ENCODE measurements around the gene CCDC172. TPM values are rescaled to one million over a fixed set of nuclear protein-coding genes. Genes with fewer than 3 reads are reported as not detected.
"Not testable (repeated sequence)": the region's sequence is repeated elsewhere in the genome, so short reads cannot be mapped to it uniquely, and the experiment has no call there.

Gene CCDC172
- total RNA-seq, 5 donors from 2014 or later (not counting 1 experiment from before 2014, with no cell fraction given), result not detected

DNA sequence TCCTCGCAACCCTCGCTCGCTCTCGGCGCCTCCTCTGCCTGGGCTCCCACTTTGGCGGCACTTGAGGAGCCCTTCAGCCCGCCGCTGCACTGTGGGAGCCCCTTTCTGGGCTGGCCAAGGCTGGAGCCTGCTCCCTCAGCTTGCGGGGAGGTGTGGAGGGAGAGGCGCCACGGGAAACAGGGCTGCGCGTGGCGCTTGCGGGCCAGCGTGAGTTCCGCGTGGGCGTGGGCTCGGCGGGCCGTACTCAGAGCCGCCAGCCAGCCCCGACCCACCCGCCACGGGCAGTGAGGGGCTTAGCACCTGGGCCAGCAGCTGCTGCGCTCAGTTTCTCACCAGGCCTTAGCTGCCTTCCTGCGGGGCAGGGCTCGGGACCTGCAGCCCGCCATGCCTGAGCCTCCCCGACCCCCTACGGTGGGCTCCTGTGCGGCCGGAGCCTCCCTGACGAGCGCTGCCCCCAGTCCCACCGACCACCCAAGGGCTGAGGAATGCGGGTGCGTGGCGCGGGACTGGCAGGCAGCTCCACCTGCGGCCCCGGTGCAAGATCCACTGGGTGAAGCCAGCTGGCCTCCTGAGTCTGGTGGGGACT is 69.1 kb downstream of the CCDC172 start:
- DNase-seq; H3K27ac Mint-ChIP-seq; H3K9me3 Mint-ChIP-seq; H3K9me3 ChIP-seq; POLR2A ChIA-PET; H3K36me3 ChIP-seq (ENCODE audit: control insufficient read depth in 2 of 2, extremely low read depth in 1 of 2, insufficient read depth in 1 of 2, low read length in 1 of 2); ATAC-seq (replicated peaks in 1 of 4); H3K4me3 Mint-ChIP-seq; H3K27me3 ChIP-seq (replicated peaks in 1 of 2; ENCODE audit: control insufficient read depth in 2 of 2, extremely low read depth in 1 of 2, insufficient read depth in 2 of 2, low read length in 1 of 2); CTCF ChIA-PET; H3K4me1 ChIP-seq (ENCODE audit: control insufficient read depth in 1 of 2, extremely low read depth in 1 of 2, insufficient read depth in 2 of 2, low read length in 2 of 2); H3K27ac ChIP-seq (ENCODE audit: low read length); H3K4me1 Mint-ChIP-seq; H3K27me3 Mint-ChIP-seq; H3K4me3 ChIP-seq (ENCODE audit: control insufficient read depth in 1 of 2, extremely low read depth in 1 of 2, low read length in 1 of 2); H3K36me3 Mint-ChIP-seq: not testable (repeated sequence)
- WGBS (ENCODE audit: insufficient coverage), result 93% methylated on average over 38 of the region's 43 CpGs

DNA sequence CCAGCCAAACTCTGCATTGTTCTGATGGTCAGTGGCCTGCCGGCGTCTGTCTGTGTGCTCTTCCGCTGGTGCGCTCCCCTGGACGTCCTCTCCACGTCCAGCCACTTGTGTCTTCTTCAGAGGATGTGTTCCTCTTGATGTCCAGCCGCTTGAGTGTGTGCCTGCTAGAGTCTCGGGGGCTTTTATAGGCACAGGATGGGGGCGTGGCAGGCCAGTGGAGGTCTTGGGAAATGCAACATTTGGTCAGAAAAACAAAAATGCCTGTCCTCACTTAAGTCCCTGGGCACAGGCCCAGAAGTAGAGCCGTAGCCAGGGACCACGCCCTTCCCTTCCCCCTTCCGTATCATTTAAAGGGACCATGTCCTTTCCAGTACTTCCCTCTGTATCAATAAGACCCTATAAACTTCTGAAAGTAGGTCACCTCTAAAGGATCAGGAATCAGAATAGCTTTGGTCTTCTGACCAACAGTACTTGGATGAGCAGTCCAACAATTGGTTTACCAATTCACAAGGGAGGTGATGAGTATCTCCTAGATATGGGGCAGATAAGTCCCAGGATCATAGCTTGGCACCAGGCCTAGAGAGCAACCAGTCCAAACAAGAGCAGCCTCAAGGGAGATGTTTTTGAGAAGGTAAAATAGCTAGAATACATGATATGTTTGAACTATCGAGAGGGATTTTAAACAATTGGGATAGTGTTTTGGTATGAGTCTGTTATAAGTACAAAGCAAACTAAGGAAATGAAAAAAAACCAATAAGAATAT is 71.2 kb downstream of the CCDC172 start:
- whole genome bisulfite sequencing (ENCODE audit: insufficient coverage), result 84% methylated on average over 12 of the region's 13 CpGs
- Histone ChIP-seq H3K36me3 (ENCODE audit: control insufficient read depth in 2 of 2, extremely low read depth in 1 of 2, insufficient read depth in 1 of 2, low read length in 1 of 2) (no peaks in the 10 kb centered on the region), H3K9me3 (no peaks in the 10 kb centered on the region), H3K27me3 (replicated peaks in 1 of 2; ENCODE audit: control insufficient read depth in 2 of 2, extremely low read depth in 1 of 2, insufficient read depth in 2 of 2, low read length in 1 of 2) (peaks cover 0 to 2% of the 10 kb centered on the region in 2 experiments), H3K4me1 (ENCODE audit: control insufficient read depth in 1 of 2, extremely low read depth in 1 of 2, insufficient read depth in 2 of 2, low read length in 2 of 2) (no peaks in the 10 kb centered on the region), H3K4me3 (ENCODE audit: control insufficient read depth in 1 of 2, extremely low read depth in 1 of 2, low read length in 1 of 2) (no peak overlapping the region), H3K27ac (ENCODE audit: low read length) (no peak overlapping the region)
- ATAC-seq (replicated peaks in 1 of 4) (no peak), DNase-seq (no peak)
- POLR2A ChIA-PET, result no interaction called here
- no peaks in the 10 kb centered on the region for H3K4me1 Mint-ChIP-seq
- CTCF ChIA-PET, result no interaction called here
- H3K36me3 Mint-ChIP-seq, result no peaks in the 10 kb centered on the region
- H3K9me3 Mint-ChIP-seq, result no peaks in the 10 kb centered on the region
- H3K4me3 Mint-ChIP-seq, result no peak overlapping the region
- H3K27ac Mint-ChIP-seq, result no peak overlapping the region
- H3K27me3 Mint-ChIP-seq, result peaks cover 2 to 5% of the 10 kb centered on the region in 2 donors

DNA sequence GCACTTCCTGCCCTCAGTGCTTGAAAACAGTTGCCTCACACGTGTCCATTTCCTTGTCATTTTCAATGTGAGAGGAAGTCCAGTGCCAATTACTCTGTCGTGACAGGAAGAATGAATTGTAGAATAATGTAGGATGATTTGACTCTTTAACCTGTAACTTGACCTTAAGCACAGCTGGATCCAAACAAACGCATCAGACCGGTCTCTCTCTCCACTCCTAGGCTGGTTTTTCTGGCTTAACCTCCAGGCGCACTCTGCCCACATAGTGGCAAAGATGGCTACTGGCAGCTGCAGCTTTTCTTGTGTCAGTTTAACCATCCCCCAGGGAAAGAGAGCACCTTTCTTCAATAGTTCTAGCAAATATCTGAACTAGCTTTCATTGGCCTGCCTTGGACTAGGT is 74.0 kb downstream of the CCDC172 start:
- Histone ChIP-seq H3K27ac (ENCODE audit: low read length) (no peak overlapping the region), H3K4me1 (ENCODE audit: control insufficient read depth in 1 of 2, extremely low read depth in 1 of 2, insufficient read depth in 2 of 2, low read length in 2 of 2) (no peaks in the 10 kb centered on the region), H3K27me3 (replicated peaks in 1 of 2; ENCODE audit: control insufficient read depth in 2 of 2, extremely low read depth in 1 of 2, insufficient read depth in 2 of 2, low read length in 1 of 2) (no peaks in the 10 kb centered on the region), H3K9me3 (no peaks in the 10 kb centered on the region), H3K4me3 (ENCODE audit: control insufficient read depth in 1 of 2, extremely low read depth in 1 of 2, low read length in 1 of 2) (no peak overlapping the region), H3K36me3 (ENCODE audit: control insufficient read depth in 2 of 2, extremely low read depth in 1 of 2, insufficient read depth in 1 of 2, low read length in 1 of 2) (no peaks in the 10 kb centered on the region)
- whole genome bisulfite sequencing (ENCODE audit: insufficient coverage), result 87% methylated on average over 3 of the region's 5 CpGs
- H3K27me3 Mint-ChIP-seq, result peaks cover 0 to 6% of the 10 kb centered on the region in 2 donors
- H3K36me3 Mint-ChIP-seq, result no peaks in the 10 kb centered on the region
- ATAC-seq (replicated peaks in 1 of 4) (no peak), DNase-seq (no peak)
- ChIA-PET POLR2A (no interaction called here), CTCF (no interaction called here)
- H3K4me3 Mint-ChIP-seq, result no peak overlapping the region
- H3K27ac Mint-ChIP-seq, result no peak overlapping the region
- H3K9me3 Mint-ChIP-seq, result no peaks in the 10 kb centered on the region
- no peaks in the 10 kb centered on the region for H3K4me1 Mint-ChIP-seq

DNA sequence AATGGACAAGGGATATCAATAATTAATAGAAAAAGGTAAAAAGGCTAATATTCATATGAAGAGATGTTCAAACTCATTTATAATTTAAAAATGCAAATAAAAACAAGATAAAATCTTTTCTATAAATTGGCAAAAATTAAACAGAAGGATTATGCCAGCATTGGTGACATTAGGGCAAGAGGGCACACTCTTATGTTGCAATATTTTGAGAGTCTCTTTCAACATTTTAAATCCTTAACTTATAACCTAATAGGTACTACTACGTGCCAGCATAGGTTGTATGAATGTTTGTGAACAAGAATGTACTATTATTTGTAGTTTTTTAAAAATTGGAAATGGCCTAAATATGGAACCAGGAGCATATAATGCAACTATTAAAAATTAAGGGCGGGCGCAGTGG is 78.6 kb downstream of the CCDC172 start:
- no peaks in the 10 kb centered on the region for H3K4me1 ChIP-seq (ENCODE audit: control insufficient read depth in 1 of 2, extremely low read depth in 1 of 2, insufficient read depth in 2 of 2, low read length in 2 of 2)
- Mint-ChIP-seq H3K27ac (no peak overlapping the region), H3K36me3 (no peaks in the 10 kb centered on the region), H3K27me3 (peaks cover 0 to 3% of the 10 kb centered on the region in 2 donors), H3K9me3 (peaks cover 0 to 4% (median 3%) of the 10 kb centered on the region in 3 donors), H3K4me1 (no peaks in the 10 kb centered on the region), H3K4me3 (no peak overlapping the region)
- ATAC-seq (replicated peaks in 1 of 4) (no peak), DNase-seq (no peak)
- WGBS (ENCODE audit: insufficient coverage), result no CpG with 5 or more reads among the region's 3 CpGs
- no peaks in the 10 kb centered on the region for H3K9me3 ChIP-seq
- no peaks in the 10 kb centered on the region for H3K27me3 ChIP-seq (replicated peaks in 1 of 2; ENCODE audit: control insufficient read depth in 2 of 2, extremely low read depth in 1 of 2, insufficient read depth in 2 of 2, low read length in 1 of 2)
- H3K27ac ChIP-seq (ENCODE audit: low read length), result no peak overlapping the region
- H3K4me3 ChIP-seq (ENCODE audit: control insufficient read depth in 1 of 2, extremely low read depth in 1 of 2, low read length in 1 of 2), result no peak overlapping the region
- H3K36me3 ChIP-seq (ENCODE audit: control insufficient read depth in 2 of 2, extremely low read depth in 1 of 2, insufficient read depth in 1 of 2, low read length in 1 of 2), result no peaks in the 10 kb centered on the region
- ChIA-PET POLR2A (no interaction called here), CTCF (interaction anchor here in 1 of 2 donors (0.7 kb wide), 1 partner anchor 109 kb away, joined by 9 read pairs; no protein-coding TSS in a partner anchor)

DNA sequence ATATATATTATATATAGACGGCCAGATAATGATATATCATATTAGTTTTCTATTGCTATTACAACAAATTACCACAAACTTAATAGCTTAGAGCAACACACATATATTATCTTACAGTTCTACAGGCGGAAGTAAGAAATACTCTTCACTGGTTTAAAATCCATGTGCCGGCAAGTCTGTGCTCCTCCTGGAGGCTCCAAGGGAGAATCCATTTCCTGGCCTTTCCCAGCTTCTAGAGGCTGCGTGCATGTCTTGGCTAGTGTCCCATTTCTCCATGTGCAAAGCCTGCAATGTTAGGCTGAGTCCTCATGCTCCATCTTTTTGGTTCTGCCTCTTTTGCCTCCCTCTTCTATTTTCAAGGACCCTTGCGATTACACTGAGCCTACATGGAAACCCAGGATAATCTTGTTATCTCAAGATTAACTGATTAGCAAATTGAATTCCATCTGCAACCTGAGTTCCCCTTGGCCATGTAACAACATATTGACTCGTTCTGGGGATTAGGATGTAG is 79.5 kb downstream of the CCDC172 start:
- Mint-ChIP-seq H3K4me1 (no peaks in the 10 kb centered on the region), H3K4me3 (no peak overlapping the region), H3K27ac (no peak overlapping the region), H3K9me3 (peaks cover 0 to 4% (median 3%) of the 10 kb centered on the region in 3 donors), H3K27me3 (peaks cover 0 to 3% of the 10 kb centered on the region in 2 donors), H3K36me3 (no peaks in the 10 kb centered on the region)
- no peak overlapping the region for H3K4me3 ChIP-seq (ENCODE audit: control insufficient read depth in 1 of 2, extremely low read depth in 1 of 2, low read length in 1 of 2)
- ATAC-seq (replicated peaks in 1 of 4), result no peak
- H3K36me3 ChIP-seq (ENCODE audit: control insufficient read depth in 2 of 2, extremely low read depth in 1 of 2, insufficient read depth in 1 of 2, low read length in 1 of 2), result no peaks in the 10 kb centered on the region
- ChIA-PET POLR2A (no interaction called here), CTCF (interaction anchor here in 1 of 2 donors (0.7 kb wide), 1 partner anchor 108 kb away, joined by 9 read pairs; no protein-coding TSS in a partner anchor)
- H3K27ac ChIP-seq (ENCODE audit: low read length), result no peak overlapping the region
- H3K4me1 ChIP-seq (ENCODE audit: control insufficient read depth in 1 of 2, extremely low read depth in 1 of 2, insufficient read depth in 2 of 2, low read length in 2 of 2), result no peaks in the 10 kb centered on the region
- H3K27me3 ChIP-seq (replicated peaks in 1 of 2; ENCODE audit: control insufficient read depth in 2 of 2, extremely low read depth in 1 of 2, insufficient read depth in 2 of 2, low read length in 1 of 2), result no peaks in the 10 kb centered on the region
- DNase-seq, result no peak
- no peaks in the 10 kb centered on the region for H3K9me3 ChIP-seq
- WGBS (ENCODE audit: insufficient coverage), result 94% methylated on average over 3 of the region's 6 CpGs

DNA sequence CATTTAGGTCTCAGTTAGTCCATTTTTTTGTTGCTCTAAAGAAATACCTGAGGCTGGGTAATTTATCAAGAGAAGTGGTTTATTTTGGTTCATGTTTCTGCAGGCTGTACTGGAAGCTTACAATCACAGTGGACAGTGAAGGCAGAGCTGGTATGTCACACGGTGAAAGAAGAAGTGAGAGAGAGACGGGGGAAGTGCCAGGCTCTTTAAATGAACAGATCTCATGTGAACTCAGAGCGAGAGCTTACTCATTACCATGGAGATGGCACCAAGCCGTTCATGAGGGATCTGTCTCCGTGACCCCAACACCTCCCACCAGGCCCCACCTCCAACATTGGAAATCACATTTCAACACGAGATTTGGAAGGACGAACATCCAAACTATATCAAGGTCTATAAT is 84.5 kb downstream of the CCDC172 start:
- no peaks in the 10 kb centered on the region for H3K36me3 ChIP-seq (ENCODE audit: control insufficient read depth in 2 of 2, extremely low read depth in 1 of 2, insufficient read depth in 1 of 2, low read length in 1 of 2)
- H3K27ac ChIP-seq (ENCODE audit: low read length), result no peak overlapping the region
- no peaks in the 10 kb centered on the region for H3K4me1 ChIP-seq (ENCODE audit: control insufficient read depth in 1 of 2, extremely low read depth in 1 of 2, insufficient read depth in 2 of 2, low read length in 2 of 2)
- no peaks in the 10 kb centered on the region for H3K9me3 ChIP-seq
- no peaks in the 10 kb centered on the region for H3K36me3 Mint-ChIP-seq
- WGBS (ENCODE audit: insufficient coverage), result no CpG with 5 or more reads among the region's 7 CpGs
- H3K27me3 Mint-ChIP-seq, result no peaks in the 10 kb centered on the region
- ATAC-seq (replicated peaks in 1 of 4), result no peak
- no peak overlapping the region for H3K4me3 Mint-ChIP-seq
- no peak overlapping the region for H3K4me3 ChIP-seq (ENCODE audit: control insufficient read depth in 1 of 2, extremely low read depth in 1 of 2, low read length in 1 of 2)
- H3K4me1 Mint-ChIP-seq, result no peaks in the 10 kb centered on the region
- peaks cover 0 to 4% (median 3%) of the 10 kb centered on the region in 3 donors for H3K9me3 Mint-ChIP-seq
- CTCF ChIA-PET, result no interaction called here
- DNase-seq, result no peak
- POLR2A ChIA-PET, result no interaction called here
- no peaks in the 10 kb centered on the region for H3K27me3 ChIP-seq (replicated peaks in 1 of 2; ENCODE audit: control insufficient read depth in 2 of 2, extremely low read depth in 1 of 2, insufficient read depth in 2 of 2, low read length in 1 of 2)
- no peak overlapping the region for H3K27ac Mint-ChIP-seq
